Effector memory CD4-positive, alpha-beta T cell (primary cell): ENCODE measurements around the gene SBNO2.

ENCODE experiments used
- DNase-seq, 3 donors: peaks; one replicate each; pipeline ENCODE4 v3.0.0-alpha.2; 2020
- H3K27ac ChIP-seq: 2 replicates; pipeline ENCODE4 v1.7.0; 2013; ENCODE audit warnings: mild to moderate bottlenecking, low read length, moderate library complexity; ENCODE audit not compliant: insufficient read depth, poor library complexity, severe bottlenecking
- H3K27me3 ChIP-seq: replicated peaks from 2 replicates; pipeline ENCODE4 v1.7.0; 2013; ENCODE audit warnings: mild to moderate bottlenecking, low read length; ENCODE audit not compliant: insufficient read depth, control insufficient read depth, poor library complexity, severe bottlenecking
- H3K36me3 ChIP-seq: 2 replicates; pipeline ENCODE4 v1.7.0; 2013; ENCODE audit warnings: mild to moderate bottlenecking, low read length, moderate library complexity; ENCODE audit not compliant: control insufficient read depth, insufficient read depth
- H3K4me1 ChIP-seq: 2 replicates; pipeline ENCODE4 v1.7.0; 2013; ENCODE audit warnings: low read length, mild to moderate bottlenecking; ENCODE audit not compliant: control insufficient read depth, insufficient read depth, poor library complexity, severe bottlenecking
- H3K4me3 ChIP-seq: 2 replicates; pipeline ENCODE4 v1.7.0; 2013; ENCODE audit warnings: low read length, low read depth, mild to moderate bottlenecking; ENCODE audit not compliant: insufficient read depth, poor library complexity, severe bottlenecking
- H3K9me3 ChIP-seq: 2 replicates; pipeline ENCODE4 v1.7.0; 2013; ENCODE audit warnings: mild to moderate bottlenecking, low read length, moderate library complexity; ENCODE audit not compliant: control insufficient read depth

The SBNO2 gene

DNA sequence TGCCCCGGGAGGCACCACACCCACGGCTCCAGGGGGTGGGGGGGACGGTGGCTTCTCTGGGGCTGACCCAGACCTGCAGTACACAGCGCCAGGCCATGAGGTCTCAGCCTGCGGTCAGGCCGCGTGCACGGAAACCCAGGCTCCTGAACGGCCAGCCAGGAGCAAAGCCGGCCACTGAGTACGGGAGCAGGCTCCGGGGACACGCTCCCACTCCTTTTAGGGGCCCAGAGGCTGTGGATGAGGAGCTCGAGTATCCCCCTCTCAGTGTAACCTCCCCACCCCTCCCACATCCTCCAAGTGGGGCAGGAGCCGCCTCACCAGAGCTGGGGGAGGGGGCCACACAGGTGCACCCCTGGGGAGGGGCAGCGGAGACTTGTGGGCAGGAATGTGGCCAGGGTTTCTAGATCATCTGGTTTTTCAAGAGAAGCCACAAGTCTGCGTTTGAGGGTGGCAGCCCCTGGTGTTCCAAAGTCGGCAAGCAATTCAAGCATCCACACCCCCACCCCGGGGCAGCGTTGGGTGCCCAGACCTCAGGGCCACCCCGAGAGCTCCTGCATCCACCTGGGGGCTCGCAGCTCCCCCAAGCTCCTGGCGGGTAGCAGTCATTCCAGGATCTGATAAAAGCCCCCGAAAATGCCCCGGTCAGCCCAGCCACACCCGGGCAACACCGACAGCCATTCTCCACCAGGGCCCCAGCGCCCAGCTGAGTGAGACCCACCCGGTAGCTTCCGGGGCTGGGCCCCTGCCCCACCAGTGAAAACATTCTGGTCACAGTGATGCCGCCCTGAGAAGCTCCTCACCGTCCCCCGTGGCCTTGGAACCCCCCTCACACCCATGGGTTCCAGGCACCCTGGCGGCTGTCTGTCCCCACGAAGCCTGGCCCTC lies 6.1 kb downstream of the SBNO2 start:
- no peak for DNase-seq
- H3K27me3 ChIP-seq: no peaks in the 10 kb centered on the region
- peaks cover 8% of the 10 kb centered on the region for H3K4me1 ChIP-seq
- H3K4me3 ChIP-seq: no peak overlapping the region
- no peak overlapping the region for H3K27ac ChIP-seq
- peaks cover 8% of the 10 kb centered on the region for H3K36me3 ChIP-seq
- no peaks in the 10 kb centered on the region for H3K9me3 ChIP-seq

DNA sequence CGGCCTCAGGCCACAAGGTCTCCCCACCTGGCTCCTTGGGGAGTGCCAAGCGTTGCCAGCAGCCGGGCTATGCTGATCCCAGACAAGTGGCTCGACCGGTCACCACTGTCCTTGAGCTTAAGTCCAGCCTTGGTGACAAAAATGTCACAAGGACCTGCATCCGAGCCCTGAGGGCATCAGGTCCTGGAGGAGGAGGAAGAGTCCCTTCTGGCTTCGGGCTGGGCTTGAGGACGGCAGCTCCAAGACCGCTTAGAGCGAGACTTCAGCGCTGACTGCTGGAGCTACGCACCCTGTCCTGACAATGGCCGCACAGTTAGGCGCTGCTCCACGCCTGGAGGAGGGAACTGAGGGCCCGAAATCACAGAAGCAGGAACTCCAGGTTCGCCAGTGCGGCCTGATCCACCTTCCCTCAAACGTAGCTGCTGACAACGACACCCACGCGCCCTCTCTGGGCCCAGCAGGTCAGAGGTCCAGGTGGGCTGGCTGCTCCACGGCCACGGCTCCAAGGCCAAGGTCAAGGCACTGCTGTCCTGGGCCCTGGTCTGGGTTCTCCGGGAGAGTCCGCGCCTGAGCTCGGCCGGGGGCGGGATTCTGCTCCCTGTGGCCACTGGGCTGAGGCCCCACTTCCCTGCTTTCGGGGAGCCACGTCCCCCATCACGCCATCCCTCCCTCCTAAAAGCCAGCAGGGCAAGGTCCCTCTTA lies 7.0 kb downstream of the SBNO2 start:
- DNase-seq: no peak
- Histone ChIP-seq H3K36me3 (peaks cover 8% of the 10 kb centered on the region), H3K27me3 (no peaks in the 10 kb centered on the region), H3K4me3 (no peak overlapping the region), H3K27ac (peak overlapping the region; percentile 4), H3K4me1 (peaks cover 3% of the 10 kb centered on the region), H3K9me3 (no peaks in the 10 kb centered on the region)

DNA sequence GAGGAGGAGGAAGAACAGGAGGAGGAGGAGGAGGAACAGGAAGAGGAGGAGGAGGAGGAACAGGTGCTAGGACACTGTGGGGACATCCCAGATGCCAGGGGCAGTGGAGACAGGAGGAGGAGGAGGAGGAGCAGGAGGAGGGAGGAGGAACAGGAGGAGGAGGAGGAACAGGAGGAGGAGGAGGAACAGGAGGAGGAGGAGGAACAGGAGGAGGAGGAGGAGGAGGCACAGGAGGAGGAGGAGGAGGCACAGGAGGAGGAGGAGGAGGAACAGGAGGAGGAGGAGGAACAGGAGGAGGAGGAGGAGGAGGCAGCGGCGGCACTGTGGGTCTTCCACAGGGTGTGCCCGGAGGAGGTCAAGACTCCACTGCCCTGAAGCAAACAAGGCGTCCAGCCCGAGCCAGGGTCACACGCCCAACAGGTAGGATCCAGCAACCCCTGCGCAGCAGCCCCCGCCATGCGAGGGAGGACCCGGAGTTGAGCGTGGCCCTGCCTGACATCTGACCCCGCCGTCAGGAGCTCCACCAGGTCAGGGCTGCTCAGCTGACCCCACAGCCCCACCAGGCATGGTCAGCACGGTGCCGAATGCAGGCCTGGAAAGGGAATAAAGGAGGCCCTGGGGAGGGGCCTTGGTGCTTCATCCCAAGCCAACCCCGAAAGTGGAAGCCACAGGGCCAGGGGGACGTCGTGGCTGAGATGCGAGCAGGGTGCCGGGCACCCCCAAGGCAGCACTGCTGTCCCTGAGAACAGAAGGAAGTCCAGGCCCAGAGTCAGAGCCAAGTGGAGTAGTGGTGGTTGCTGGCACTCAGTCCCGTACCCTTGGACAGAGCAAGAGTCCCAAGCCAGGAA lies 9.2 kb downstream of the SBNO2 start:
- Histone ChIP-seq H3K9me3 (no peaks in the 10 kb centered on the region), H3K27me3 (no peaks in the 10 kb centered on the region), H3K4me3 (no peak overlapping the region), H3K4me1 (no peaks in the 10 kb centered on the region), H3K36me3 (peaks cover 8% of the 10 kb centered on the region), H3K27ac (no peak overlapping the region)
- DNase-seq: no peak

DNA sequence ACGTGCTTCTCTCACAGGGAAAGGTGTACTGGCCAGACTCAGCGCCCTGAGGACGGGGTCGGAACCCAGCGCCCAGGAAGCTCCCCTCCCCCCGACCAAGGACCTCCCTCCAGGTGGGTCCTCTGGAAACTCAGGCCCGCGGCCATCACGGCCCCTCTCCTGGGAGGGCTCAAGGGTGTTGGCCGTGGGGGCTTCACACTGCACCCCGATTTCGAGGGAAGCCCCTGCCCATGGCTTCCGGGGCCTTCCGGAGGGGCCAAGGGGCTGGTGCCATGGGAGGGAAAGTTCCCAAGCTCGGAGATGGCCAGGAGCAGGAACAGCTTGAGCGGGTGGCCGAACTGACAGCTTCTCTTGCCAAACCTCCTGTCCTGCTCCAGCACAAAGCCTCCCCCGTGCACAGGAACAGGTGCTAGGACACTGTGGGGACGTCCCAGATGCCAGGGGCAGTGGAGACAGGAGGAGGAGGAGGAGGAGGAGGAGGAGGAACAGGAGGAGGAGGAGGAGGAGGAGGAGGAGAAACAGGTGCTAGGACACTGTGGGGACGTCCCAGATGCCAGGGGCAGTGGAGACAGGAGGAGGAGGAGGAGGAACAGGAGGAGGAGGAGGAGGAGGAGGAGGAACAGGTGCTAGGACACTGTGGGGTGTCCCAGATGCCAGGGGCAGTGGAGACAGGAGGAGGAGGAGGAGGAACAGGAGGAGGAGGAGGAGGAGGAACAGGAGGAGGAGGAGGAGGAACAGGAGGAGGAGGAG lies 10.0 kb downstream of the SBNO2 start:
- DNase-seq: no peak
- Histone ChIP-seq H3K4me1 (no peaks in the 10 kb centered on the region), H3K4me3 (no peak overlapping the region), H3K9me3 (no peaks in the 10 kb centered on the region), H3K36me3 (peaks cover 8% of the 10 kb centered on the region), H3K27me3 (no peaks in the 10 kb centered on the region), H3K27ac (no peak overlapping the region)

DNA sequence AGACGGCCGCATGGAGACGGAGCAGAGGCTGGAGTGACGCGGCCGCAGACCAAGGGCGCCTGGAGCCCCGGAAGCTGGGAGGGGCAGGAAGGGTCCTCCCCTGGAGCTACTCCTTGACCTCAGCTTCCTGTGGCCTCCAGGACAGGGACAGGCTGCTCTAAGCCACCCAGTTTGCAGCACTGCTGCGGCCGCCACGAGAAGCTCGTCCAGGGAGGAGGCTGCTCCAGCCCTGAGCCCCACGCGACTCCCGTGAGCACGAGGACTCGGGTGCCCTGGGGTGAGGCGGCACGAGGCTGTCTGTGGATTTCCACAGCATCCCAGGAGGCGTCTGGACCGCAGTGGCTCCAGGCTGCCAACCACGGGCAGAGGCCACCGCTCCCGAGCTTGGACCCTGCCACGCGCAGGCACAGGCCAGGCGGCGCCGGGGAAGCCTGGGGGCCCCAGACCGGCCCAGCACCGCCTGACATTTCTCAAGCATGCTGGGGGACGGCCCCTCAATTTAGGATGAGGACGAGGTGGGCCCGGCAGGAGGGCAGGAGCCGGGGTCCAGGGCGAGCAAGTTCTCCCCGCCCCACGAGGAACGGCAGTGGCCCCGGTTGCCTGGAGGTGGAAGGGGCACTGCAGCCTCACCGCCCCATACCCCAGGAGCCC lies 10.7 kb downstream of the SBNO2 start:
- no peak for DNase-seq
- no peaks in the 10 kb centered on the region for H3K4me1 ChIP-seq
- no peak overlapping the region for H3K27ac ChIP-seq
- peaks cover 13% of the 10 kb centered on the region for H3K36me3 ChIP-seq
- no peak overlapping the region for H3K4me3 ChIP-seq
- H3K9me3 ChIP-seq: no peaks in the 10 kb centered on the region
- no peaks in the 10 kb centered on the region for H3K27me3 ChIP-seq

DNA sequence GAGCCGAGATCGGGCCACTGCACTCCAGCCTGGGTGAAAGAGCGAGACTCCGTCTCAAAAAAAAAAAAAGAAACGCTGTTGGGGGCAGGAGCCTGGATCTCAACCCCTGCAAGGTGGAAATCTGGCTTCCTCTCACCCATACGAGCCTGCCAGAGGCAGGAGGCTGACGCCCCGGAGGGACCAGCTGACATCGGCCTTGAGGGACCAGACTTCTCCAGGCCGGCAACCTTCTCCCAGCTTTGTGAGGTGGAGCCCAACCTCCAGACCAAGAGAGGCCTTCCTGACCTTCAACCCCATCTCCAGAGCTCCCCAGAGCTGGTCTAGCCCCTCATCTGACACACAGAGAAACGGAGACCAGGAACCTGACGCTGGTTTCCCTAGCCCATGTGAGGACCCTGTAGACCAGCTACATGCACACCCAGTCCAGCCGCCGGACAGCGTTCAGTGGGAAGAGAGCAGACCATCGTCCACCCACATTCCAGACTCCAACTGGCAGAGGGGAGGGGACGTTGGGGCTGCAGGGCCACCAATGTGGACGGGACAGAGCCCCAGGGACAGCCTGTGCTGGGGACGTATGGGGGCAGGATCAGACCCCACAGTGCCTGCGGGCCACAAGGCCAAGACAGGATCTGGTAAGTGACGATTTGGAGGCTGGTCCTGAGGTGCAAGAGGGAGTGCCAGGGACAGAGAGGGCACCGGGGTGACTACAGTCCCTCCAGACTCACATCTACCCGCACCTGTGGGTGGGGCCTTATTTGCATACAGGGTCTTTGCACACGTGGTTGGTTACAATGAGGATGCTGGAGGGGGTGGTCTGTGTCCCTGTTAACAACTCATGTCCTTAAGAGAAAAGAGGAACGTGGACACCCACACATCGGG lies 11.4 kb downstream of the SBNO2 start:
- Histone ChIP-seq H3K36me3 (peaks cover 16% of the 10 kb centered on the region), H3K4me3 (no peak overlapping the region), H3K4me1 (no peaks in the 10 kb centered on the region), H3K27ac (no peak overlapping the region), H3K27me3 (no peaks in the 10 kb centered on the region), H3K9me3 (no peaks in the 10 kb centered on the region)
- no peak for DNase-seq

DNA sequence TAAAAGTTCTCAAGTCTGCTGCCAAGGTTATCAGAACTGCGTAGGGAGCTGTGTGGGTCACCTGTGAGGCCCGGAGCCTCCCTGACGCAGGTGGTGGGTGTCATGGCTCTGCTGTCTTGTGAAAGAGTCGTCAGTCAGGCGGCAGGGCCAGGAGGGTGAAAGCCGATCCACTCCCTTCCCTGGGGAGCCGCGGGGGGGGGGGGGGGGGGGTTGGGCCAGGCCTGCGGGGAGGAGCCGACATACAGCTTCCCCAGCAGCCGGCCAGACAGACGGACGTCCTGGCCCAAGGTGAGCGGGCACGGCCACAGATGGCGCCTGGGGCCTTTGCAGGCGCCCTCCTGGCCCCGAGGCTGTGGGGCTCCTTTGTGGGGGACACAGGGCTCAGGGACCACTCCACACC lies 12.4 kb downstream of the SBNO2 start:
- no peaks in the 10 kb centered on the region for H3K4me1 ChIP-seq
- H3K27me3 ChIP-seq: no peaks in the 10 kb centered on the region
- peaks cover 9% of the 10 kb centered on the region for H3K36me3 ChIP-seq
- no peaks in the 10 kb centered on the region for H3K9me3 ChIP-seq
- H3K27ac ChIP-seq: no peak overlapping the region
- DNase-seq: no peak
- no peak overlapping the region for H3K4me3 ChIP-seq

DNA sequence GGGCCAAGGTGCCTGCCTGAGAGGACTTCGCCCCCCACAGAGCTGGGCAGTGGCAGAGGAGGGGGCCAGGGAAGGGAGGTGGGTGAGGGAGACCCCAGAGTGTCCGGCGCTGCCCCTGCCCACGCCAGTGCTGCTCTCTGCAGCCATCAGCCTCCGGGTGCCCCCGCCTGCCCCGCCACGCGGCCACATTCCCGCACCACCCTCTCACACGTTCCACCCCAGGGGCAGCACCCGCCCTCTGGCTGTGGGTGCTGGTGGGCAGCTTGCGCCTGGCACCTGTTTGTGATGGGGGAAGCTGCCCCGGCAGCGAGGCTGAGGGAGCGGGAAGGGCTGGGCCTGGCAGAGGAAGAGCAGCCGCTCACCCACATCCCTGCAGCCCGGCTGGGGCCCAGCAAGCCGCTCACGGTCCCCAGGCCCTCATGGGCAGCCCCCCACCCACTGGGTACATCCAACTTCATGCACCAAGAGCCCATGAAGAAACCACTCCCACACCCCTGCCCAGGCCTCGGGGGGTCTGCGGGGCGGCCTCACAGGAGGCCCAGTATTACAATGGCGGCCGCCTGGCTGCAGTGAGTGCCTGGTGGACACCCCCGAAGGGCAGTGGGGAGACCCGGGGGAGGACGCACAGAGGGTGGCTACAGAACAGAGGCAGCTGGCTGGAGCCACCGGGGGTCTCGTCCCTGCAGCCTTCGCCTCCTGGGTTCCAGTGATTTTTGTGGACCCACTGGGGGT lies 14.0 kb downstream of the SBNO2 start:
- Histone ChIP-seq H3K9me3 (no peaks in the 10 kb centered on the region), H3K27me3 (no peaks in the 10 kb centered on the region), H3K36me3 (peaks cover 9% of the 10 kb centered on the region), H3K4me3 (no peak overlapping the region), H3K27ac (no peak overlapping the region), H3K4me1 (no peaks in the 10 kb centered on the region)
- DNase-seq: no peak
